H1 (cell line): ENCODE results near the gene ZNF83. TPM values are rescaled to one million over a fixed set of nuclear protein-coding genes. Genes with fewer than 3 reads are reported as not detected.

Source experiments
- GABPA ChIP-seq: IDR thresholded peaks from 2 replicates; pipeline ENCODE4 v1.6.1; 2011; ENCODE audit warnings: mild to moderate bottlenecking, low read length, moderate library complexity, borderline replicate concordance; ENCODE audit not compliant: insufficient read depth
- RAD21 ChIP-seq, 2 experiments: IDR thresholded peaks in 1 of 2; conservative IDR thresholded peaks in 1 of 2; 2 replicates each; pipeline ENCODE4 v1.6.1; 2011; ENCODE audit warnings: low read depth in 2 of 2, low read length in 2 of 2, improper control_type of control experiment in 1 of 2, inconsistent platforms in 1 of 2, mild to moderate bottlenecking in 1 of 2, moderate library complexity in 1 of 2
- SP4 ChIP-seq: IDR thresholded peaks from 2 replicates; pipeline ENCODE4 v1.6.1; 2012; ENCODE audit warnings: low read length, inconsistent platforms
- SUZ12 ChIP-seq: fragments of 200-600 bp; sonication (generic); IDR thresholded peaks from 2 replicates; pipeline ENCODE4 v1.6.1; 2012; ENCODE audit warnings: mild to moderate bottlenecking, inconsistent platforms, low read length, moderate library complexity, mixed read lengths
- polyA plus RNA-seq, 7 experiments: library from polyadenylated mRNA; depleted of rRNA in 3 of 7; stranded (reverse) in 5 of 7; unstranded in 2 of 7; fragments of >200 nt in 5 of 7; fragments of 200-250 nt in 2 of 7; gene quantifications; 1 replicate in 5 of 7; 2 replicates in 1 of 7; 4 replicates in 1 of 7; pipeline versions ENCODE4 v1.2.1 to v1.2.3, GENCODE V29; 2011 to 2013; ENCODE audit warnings: missing spikeins in 2 of 7, mixed read lengths in 2 of 7
- total RNA-seq: library from RNA; stranded (reverse); fragmentation: NEBNext Ultra II Directional; extraction: Animal tissue kit (Norgen Biotek cat#: 25700); gene quantifications from 2 replicates; pipeline ENCODE4 v1.2.1, GENCODE V29; 2021
- TF ChIP-seq, protein P1 (sequence below), 3 experiments: IDR thresholded peaks; 1 replicate in 2 of 3; 2 replicates in 1 of 3; pipeline versions ENCODE4 v1.5.1 to v1.6.1; 2011; ENCODE audit warnings: low read length in 3 of 3, mild to moderate bottlenecking in 3 of 3, inconsistent platforms in 2 of 3, low read depth in 1 of 3, moderate library complexity in 1 of 3; ENCODE audit not compliant: insufficient read depth in 1 of 3; ENCODE audit errors: control extremely low read depth in 1 of 3
- TF ChIP-seq, protein P2 (sequence below): fragments of 300-600 bp; sonication (generic); IDR thresholded peaks from 2 replicates; pipeline ENCODE4 v1.7.1; 2012; ENCODE audit warnings: low read length, moderate library complexity, mild to moderate bottlenecking, inconsistent platforms; ENCODE audit not compliant: insufficient replicate concordance

ZNF83 gene
- total and polyA plus RNA-seq, 2 of the 8 experiments (the other 6 are each of a cell fraction or from before 2014, with no cell fraction given) = 13.2 to 19.4 TPM

DNA sequence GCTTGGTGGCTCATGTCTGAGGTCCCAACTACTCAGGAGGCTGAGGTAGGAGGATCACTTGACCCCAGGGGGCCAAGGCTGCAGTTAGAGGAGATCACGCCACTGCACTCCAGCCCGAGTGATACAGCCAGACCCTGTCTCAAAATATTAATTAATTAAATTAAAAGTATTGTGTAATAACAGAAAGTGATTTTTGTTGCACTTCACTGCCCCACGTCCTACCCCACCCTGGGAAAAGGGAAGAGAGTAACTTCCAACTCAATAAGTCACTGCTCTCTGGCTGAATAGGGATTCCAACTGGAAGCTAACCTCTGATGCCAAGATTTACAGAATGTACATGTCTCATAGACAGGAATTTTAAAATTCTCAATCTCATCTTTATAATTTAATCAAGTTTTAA is 49.5 kb upstream of the ZNF83 start (continued):
- TF ChIP-seq, protein P1, sequence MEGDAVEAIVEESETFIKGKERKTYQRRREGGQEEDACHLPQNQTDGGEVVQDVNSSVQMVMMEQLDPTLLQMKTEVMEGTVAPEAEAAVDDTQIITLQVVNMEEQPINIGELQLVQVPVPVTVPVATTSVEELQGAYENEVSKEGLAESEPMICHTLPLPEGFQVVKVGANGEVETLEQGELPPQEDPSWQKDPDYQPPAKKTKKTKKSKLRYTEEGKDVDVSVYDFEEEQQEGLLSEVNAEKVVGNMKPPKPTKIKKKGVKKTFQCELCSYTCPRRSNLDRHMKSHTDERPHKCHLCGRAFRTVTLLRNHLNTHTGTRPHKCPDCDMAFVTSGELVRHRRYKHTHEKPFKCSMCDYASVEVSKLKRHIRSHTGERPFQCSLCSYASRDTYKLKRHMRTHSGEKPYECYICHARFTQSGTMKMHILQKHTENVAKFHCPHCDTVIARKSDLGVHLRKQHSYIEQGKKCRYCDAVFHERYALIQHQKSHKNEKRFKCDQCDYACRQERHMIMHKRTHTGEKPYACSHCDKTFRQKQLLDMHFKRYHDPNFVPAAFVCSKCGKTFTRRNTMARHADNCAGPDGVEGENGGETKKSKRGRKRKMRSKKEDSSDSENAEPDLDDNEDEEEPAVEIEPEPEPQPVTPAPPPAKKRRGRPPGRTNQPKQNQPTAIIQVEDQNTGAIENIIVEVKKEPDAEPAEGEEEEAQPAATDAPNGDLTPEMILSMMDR (IDR thresholded peaks at IDR 0.05; ENCODE audit: control extremely low read depth in 1 of 3, insufficient read depth in 1 of 3, low read depth in 1 of 3, low read length in 3 of 3) = no peak
- TF ChIP-seq RAD21 (IDR thresholded peaks at IDR 0.05 in 1 of 2, conservative IDR thresholded peaks at IDR 0.05 in 1 of 2; ENCODE audit: low read depth in 2 of 2, low read length in 2 of 2) (no peak), SP4 (no peak), GABPA (no peak), SUZ12 (no peak)
- TF ChIP-seq, protein P2, sequence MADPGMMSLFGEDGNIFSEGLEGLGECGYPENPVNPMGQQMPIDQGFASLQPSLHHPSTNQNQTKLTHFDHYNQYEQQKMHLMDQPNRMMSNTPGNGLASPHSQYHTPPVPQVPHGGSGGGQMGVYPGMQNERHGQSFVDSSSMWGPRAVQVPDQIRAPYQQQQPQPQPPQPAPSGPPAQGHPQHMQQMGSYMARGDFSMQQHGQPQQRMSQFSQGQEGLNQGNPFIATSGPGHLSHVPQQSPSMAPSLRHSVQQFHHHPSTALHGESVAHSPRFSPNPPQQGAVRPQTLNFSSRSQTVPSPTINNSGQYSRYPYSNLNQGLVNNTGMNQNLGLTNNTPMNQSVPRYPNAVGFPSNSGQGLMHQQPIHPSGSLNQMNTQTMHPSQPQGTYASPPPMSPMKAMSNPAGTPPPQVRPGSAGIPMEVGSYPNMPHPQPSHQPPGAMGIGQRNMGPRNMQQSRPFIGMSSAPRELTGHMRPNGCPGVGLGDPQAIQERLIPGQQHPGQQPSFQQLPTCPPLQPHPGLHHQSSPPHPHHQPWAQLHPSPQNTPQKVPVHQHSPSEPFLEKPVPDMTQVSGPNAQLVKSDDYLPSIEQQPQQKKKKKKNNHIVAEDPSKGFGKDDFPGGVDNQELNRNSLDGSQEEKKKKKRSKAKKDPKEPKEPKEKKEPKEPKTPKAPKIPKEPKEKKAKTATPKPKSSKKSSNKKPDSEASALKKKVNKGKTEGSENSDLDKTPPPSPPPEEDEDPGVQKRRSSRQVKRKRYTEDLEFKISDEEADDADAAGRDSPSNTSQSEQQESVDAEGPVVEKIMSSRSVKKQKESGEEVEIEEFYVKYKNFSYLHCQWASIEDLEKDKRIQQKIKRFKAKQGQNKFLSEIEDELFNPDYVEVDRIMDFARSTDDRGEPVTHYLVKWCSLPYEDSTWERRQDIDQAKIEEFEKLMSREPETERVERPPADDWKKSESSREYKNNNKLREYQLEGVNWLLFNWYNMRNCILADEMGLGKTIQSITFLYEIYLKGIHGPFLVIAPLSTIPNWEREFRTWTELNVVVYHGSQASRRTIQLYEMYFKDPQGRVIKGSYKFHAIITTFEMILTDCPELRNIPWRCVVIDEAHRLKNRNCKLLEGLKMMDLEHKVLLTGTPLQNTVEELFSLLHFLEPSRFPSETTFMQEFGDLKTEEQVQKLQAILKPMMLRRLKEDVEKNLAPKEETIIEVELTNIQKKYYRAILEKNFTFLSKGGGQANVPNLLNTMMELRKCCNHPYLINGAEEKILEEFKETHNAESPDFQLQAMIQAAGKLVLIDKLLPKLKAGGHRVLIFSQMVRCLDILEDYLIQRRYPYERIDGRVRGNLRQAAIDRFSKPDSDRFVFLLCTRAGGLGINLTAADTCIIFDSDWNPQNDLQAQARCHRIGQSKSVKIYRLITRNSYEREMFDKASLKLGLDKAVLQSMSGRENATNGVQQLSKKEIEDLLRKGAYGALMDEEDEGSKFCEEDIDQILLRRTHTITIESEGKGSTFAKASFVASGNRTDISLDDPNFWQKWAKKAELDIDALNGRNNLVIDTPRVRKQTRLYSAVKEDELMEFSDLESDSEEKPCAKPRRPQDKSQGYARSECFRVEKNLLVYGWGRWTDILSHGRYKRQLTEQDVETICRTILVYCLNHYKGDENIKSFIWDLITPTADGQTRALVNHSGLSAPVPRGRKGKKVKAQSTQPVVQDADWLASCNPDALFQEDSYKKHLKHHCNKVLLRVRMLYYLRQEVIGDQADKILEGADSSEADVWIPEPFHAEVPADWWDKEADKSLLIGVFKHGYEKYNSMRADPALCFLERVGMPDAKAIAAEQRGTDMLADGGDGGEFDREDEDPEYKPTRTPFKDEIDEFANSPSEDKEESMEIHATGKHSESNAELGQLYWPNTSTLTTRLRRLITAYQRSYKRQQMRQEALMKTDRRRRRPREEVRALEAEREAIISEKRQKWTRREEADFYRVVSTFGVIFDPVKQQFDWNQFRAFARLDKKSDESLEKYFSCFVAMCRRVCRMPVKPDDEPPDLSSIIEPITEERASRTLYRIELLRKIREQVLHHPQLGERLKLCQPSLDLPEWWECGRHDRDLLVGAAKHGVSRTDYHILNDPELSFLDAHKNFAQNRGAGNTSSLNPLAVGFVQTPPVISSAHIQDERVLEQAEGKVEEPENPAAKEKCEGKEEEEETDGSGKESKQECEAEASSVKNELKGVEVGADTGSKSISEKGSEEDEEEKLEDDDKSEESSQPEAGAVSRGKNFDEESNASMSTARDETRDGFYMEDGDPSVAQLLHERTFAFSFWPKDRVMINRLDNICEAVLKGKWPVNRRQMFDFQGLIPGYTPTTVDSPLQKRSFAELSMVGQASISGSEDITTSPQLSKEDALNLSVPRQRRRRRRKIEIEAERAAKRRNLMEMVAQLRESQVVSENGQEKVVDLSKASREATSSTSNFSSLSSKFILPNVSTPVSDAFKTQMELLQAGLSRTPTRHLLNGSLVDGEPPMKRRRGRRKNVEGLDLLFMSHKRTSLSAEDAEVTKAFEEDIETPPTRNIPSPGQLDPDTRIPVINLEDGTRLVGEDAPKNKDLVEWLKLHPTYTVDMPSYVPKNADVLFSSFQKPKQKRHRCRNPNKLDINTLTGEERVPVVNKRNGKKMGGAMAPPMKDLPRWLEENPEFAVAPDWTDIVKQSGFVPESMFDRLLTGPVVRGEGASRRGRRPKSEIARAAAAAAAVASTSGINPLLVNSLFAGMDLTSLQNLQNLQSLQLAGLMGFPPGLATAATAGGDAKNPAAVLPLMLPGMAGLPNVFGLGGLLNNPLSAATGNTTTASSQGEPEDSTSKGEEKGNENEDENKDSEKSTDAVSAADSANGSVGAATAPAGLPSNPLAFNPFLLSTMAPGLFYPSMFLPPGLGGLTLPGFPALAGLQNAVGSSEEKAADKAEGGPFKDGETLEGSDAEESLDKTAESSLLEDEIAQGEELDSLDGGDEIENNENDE = no peak
- TF ChIP-seq, all 59 proteins: peak for 0
